ENCODE data around the gene CPA2.
"Not testable (repeated sequence)": the region's sequence is repeated elsewhere in the genome, so short reads cannot be mapped to it uniquely, and the experiment has no call there.

The CPA2 gene

DNA sequence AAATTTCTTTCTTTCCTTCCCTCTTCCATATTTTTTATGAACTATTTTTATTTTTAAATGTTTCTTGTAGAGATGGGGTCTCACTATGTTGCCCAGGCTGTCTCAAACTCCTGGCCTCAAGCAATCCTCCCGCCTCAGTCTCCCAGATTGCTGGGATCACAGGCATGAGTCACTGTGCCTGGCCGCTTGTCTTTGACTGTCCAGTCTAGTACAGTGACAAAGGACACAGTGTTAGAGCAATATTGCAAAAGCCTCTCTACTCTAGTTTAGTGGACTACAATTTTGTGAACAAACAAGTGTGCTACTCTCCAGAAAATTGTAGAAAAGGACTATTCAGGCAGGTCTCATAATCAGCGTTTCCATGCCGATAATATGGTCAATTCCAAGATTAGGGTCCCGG, 37.3 kb downstream of the CPA2 start:
- ATAC-seq = no peak
- Mint-ChIP-seq H3K27me3 (peaks cover 48% of the 10 kb centered on the region), H3K9me3 (no peaks in the 10 kb centered on the region), H3K4me3 (no peak overlapping the region), H3K4me1 (no peaks in the 10 kb centered on the region), H3K27ac (no peak overlapping the region), H3K36me3 (no peaks in the 10 kb centered on the region)

DNA sequence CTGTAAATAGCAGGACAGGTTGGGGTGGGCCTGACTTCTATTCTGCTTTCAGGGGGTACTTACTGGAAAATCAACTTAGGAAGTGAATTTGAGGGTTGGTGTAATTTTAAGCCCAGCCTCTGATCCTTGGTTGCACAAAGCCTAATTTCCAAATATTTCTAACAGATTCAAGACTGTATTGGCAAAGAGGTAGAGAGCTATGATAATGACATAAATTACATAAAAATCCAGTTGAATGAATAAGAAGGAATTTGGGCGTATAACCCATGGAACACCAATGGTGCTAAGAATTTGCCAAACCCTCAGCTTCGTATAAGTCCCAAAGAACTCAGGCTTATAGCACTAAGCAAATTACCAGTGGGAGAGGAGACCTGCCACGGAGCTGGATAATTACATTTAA, 38.2 kb downstream of the CPA2 start:
- ATAC-seq = no peak
- H3K27me3 Mint-ChIP-seq = peaks cover 45% of the 10 kb centered on the region

DNA sequence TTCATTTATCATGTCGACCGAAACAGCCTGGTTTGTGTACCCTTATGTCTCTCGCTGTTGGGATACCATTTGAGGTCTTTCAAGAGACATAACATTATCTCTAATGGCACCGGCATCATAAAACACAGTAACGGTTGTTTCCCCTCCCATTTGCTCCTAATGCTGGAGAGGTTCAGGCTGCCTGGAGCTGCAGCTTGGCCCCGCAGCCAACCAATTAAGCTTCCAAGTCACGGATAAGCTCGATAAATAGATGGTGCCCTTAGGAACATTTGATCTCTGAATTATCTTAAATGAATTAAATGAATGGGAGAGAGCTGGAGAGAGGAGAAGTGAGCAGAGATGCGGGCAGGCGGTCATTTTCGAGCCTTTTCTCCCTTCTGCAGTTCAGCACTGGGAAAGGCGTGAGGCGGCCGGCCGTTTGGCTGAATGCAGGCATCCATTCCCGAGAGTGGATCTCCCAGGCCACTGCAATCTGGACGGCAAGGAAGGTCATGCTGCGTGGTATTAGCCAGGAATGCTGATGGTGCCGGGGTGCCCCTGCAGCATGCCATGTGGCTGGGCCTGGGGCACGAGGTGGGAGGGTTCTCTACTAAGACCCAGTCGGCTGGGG, 38.9 kb downstream of the CPA2 start:
- ATAC-seq = no peak
- Mint-ChIP-seq H3K36me3 (no peaks in the 10 kb centered on the region), H3K4me3 (no peak overlapping the region), H3K27ac (no peak overlapping the region), H3K4me1 (no peaks in the 10 kb centered on the region), H3K9me3 (no peaks in the 10 kb centered on the region), H3K27me3 (peaks cover 38% of the 10 kb centered on the region)

More for the DNA sequence above, 38.2 kb downstream of the CPA2 start:
- H3K27ac Mint-ChIP-seq = no peak overlapping the region
- no peaks in the 10 kb centered on the region for H3K9me3 Mint-ChIP-seq
- H3K36me3 Mint-ChIP-seq = no peaks in the 10 kb centered on the region
- H3K4me1 Mint-ChIP-seq = no peaks in the 10 kb centered on the region
- H3K4me3 Mint-ChIP-seq = no peak overlapping the region

DNA sequence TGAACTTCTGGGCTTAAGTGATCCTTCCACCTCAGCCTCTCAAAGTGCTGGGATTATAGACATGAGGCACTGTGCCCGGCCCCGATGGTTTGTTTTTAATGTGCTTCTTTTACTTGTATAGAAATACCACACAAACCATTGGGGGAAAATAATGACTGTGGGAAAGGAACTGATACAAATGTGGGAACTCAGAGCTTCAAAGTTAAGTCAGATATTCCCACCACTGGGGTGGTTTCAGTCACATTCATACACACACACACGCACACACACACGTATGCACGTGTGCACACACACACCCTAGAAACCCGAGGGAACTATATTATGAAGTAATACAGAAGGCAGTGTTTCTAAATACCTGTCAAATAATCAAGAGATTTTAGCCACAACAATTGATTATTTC, 43.3 kb downstream of the CPA2 start:
- H3K4me1 Mint-ChIP-seq = no peaks in the 10 kb centered on the region
- no peaks in the 10 kb centered on the region for H3K9me3 Mint-ChIP-seq
- H3K27ac Mint-ChIP-seq = no peak overlapping the region
- H3K4me3 Mint-ChIP-seq = no peak overlapping the region
- peaks cover 10% of the 10 kb centered on the region for H3K27me3 Mint-ChIP-seq
- no peaks in the 10 kb centered on the region for H3K36me3 Mint-ChIP-seq
- peak; percentile 64 for ATAC-seq

DNA sequence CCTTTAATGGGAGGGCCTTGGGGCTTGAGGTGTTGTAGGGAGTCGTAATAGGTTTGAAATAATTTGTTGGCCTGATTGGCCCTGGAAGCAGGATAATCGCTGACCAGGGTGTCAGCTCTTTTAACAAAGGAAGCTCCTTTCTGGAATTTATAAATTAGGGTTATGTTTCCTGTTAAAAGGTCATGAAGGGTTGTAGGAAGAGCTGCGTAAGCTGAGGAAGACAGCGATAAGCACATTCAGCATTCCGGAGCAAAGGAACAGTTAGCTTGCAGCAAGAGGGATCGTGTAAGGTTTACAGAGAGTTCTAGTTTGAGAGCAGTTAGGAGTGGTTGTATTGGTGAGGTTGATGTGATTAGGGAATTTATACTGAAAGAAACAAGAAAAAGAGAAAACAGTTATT, 47.6 kb downstream of the CPA2 start:
- H3K4me3 Mint-ChIP-seq = no peak overlapping the region
- no peaks in the 10 kb centered on the region for H3K4me1 Mint-ChIP-seq

DNA sequence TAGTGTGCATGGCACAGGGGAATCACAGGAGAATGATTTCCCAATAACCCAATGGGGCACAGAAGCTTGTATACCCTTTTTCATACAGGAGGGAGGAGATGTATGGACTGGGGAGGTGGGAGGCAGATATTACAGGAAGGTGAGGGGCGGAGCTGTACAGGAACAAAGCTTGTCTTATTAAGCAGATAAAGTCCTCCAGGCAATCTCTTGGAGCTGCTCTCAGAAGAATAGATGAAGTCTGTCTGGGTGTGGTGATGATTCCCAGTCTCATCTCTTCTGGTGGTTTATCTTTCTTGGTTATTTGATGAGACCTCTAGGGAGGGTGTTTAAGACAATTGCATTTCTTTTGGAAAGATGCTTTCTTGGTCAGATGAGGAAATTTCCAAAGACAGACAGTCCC, 52.9 kb downstream of the CPA2 start:
- ATAC-seq = no peak
- no peaks in the 10 kb centered on the region for H3K27me3 Mint-ChIP-seq
- H3K4me3 Mint-ChIP-seq = no peak overlapping the region
- no peaks in the 10 kb centered on the region for H3K4me1 Mint-ChIP-seq
- H3K36me3 Mint-ChIP-seq = no peaks in the 10 kb centered on the region
- no peak overlapping the region for H3K27ac Mint-ChIP-seq
- H3K9me3 Mint-ChIP-seq = no peaks in the 10 kb centered on the region

More for the DNA sequence above, 47.6 kb downstream of the CPA2 start:
- no peak for ATAC-seq
- no peaks in the 10 kb centered on the region for H3K36me3 Mint-ChIP-seq
- H3K27me3 Mint-ChIP-seq = no peaks in the 10 kb centered on the region
- no peak overlapping the region for H3K27ac Mint-ChIP-seq
- H3K9me3 Mint-ChIP-seq = no peaks in the 10 kb centered on the region

DNA sequence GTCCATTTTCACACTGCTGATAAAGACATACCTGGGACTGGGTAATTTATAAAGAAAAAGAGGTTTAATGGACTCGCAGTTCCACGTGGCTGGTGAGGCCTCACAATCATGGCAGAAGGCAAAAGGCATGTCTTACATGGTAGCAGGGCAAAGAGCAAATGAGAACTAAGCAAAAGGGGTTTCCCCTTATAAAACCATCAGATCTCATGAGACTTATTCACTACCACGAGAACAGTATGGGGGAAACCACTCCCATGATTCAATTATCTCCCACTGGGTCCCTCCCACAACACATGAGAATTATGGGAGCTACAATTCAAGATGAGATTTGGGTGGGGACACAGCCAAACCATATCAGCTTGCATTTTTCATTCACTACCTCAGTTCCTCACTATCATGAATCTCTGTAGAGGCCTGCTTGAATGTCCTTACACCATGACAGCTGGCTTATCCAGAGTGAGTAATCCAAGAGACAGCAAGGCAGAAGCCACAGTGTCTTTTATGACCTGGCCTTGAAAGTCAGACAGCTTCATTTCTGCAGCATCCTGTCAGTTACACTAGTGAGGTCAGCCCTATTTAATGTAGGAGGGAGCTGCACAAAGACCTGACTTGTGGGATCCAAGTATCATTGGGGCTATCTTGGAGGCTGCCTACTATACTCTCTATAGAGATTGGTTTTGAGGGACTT, 55.0 kb downstream of the CPA2 start:
- not testable (repeated sequence) for H3K4me1 Mint-ChIP-seq, H3K4me3 Mint-ChIP-seq, H3K27ac Mint-ChIP-seq, H3K27me3 Mint-ChIP-seq, ATAC-seq, H3K9me3 Mint-ChIP-seq, H3K36me3 Mint-ChIP-seq

DNA sequence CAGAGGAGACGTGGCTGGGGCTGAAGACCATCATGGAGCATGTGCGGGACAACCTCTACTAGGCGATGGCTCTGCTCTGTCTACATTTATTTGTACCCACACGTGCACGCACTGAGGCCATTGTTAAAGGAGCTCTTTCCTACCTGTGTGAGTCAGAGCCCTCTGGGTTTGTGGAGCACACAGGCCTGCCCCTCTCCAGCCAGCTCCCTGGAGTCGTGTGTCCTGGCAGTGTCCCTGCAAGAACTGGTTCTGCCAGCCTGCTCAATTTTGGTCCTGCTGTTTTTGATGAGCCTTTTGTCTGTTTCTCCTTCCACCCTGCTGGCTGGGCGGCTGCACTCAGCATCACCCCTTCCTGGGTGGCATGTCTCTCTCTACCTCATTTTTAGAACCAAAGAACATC, 56.0 kb downstream of the CPA2 start:
- no peak for ATAC-seq
- no peak overlapping the region for H3K4me3 Mint-ChIP-seq
- H3K27me3 Mint-ChIP-seq = no peaks in the 10 kb centered on the region
- H3K36me3 Mint-ChIP-seq = no peaks in the 10 kb centered on the region
- H3K9me3 Mint-ChIP-seq = no peaks in the 10 kb centered on the region
- H3K27ac Mint-ChIP-seq = no peak overlapping the region
- H3K4me1 Mint-ChIP-seq = no peaks in the 10 kb centered on the region

DNA sequence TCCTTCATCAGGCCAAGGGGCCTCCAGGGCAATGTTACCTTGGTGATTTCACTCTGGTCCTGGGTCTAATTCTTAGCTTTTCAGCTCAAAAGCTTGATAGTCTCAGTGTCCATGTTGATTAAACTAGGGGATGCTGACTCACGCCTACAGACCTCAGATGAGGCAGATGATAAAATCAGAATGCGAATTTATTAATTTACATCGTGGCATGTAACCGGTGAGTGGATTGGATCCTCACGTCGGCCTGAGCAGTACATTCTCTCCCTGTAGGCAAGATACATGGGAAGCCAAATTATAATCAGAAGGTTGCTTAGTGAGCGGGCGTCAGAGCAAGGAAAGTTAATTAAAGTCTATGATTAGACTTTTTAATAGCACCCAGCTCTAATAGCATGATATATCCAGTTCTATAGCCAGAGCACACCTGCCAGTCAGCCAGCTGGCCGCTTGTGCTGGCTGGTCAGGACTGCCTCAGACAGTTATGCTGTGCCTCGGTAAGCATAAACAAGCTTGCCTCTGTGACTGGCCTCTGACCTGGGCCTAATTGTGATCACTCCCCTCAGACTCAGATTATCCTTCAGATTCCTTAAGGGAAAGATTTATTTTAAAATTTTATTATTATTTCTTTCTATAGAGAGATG, 57.8 kb downstream of the CPA2 start:
- ATAC-seq = no peak
- Mint-ChIP-seq H3K9me3 (no peaks in the 10 kb centered on the region), H3K4me1 (no peaks in the 10 kb centered on the region), H3K36me3 (no peaks in the 10 kb centered on the region), H3K27me3 (no peaks in the 10 kb centered on the region), H3K27ac (no peak overlapping the region), H3K4me3 (no peak overlapping the region)

DNA sequence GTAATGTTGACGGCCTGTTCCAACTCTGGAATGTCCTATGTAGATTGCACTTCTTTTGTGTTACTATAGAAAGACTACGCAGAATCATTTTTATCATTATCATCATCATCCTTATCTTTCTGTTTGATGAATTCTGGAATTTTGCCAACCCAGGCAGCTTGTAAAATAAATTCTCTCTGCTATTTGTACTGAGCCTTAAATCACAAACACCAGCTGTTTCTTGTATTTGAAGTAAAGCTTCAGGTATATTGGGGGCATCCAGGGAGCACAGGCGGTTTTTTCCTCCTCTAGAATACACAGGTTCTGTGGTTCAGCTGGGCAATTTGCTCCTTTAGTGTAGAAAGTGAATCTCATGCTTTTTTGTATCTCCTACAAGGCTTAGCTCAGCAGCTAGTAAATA, 63.0 kb downstream of the CPA2 start:
- no peaks in the 10 kb centered on the region for H3K9me3 Mint-ChIP-seq
- ATAC-seq = no peak
- no peak overlapping the region for H3K4me3 Mint-ChIP-seq
- no peak overlapping the region for H3K27ac Mint-ChIP-seq
- H3K4me1 Mint-ChIP-seq = no peaks in the 10 kb centered on the region
- H3K36me3 Mint-ChIP-seq = no peaks in the 10 kb centered on the region
- peaks cover 2% of the 10 kb centered on the region for H3K27me3 Mint-ChIP-seq

DNA sequence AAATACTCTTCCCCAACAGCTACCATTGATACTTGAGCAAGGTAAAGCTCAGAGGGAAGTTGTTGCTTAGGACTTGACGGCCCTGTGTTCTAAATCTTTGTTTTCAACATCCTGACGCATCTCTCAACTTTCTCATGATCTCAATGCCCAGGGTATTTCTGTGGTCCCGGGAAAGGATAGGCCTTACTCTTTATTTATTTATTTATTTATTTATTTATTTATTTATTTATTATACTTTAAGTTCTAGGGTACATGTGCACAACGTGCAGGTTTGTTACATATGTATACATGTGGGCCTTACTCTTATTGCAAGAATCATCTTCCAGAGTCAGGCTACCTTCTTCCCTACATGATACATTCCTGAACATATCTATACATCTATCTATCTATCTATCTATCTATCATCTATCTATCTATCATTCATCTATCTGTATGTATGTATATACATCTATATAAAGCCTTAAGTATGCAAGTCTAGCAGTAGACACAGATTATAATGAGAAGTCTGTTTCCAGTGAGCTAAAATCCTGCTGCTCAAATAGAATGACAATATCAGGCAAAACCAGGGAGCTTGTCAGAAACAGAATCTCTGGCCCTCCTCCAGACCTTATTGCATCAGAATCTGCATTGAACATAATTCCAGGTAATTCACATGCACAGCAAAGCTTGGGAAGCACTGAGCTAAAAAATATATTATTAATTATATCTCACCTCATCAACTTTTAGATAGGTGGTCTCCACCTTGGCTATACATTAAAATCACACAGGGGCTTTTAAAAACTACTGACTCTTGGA, 65.8 kb downstream of the CPA2 start:
- Mint-ChIP-seq H3K4me3 (no peak overlapping the region), H3K9me3 (no peaks in the 10 kb centered on the region), H3K27ac (no peak overlapping the region), H3K4me1 (no peaks in the 10 kb centered on the region), H3K27me3 (peaks cover 12% of the 10 kb centered on the region), H3K36me3 (no peaks in the 10 kb centered on the region)
- ATAC-seq = no peak

DNA sequence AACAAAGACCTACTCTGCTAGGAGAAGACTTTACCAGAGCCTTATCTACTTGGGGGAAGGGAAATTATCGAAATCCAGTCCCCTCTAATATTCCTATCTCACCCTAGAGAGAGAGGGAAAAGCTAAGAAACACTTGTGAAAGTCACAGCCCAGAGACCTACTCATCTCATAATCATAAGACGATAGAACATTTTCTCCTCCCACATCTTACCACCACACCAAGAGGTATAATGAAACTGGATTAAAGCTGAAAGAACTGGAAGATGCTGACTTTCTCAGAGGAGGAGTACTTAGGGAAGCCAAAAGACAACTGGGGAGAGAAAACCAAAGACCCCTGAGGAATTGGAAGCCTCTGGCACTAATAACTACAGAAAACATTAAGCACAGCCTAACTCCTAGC, 67.2 kb downstream of the CPA2 start:
- no peaks in the 10 kb centered on the region for H3K36me3 Mint-ChIP-seq
- H3K27me3 Mint-ChIP-seq = peaks cover 12% of the 10 kb centered on the region
- no peak overlapping the region for H3K27ac Mint-ChIP-seq
- H3K9me3 Mint-ChIP-seq = no peaks in the 10 kb centered on the region
- ATAC-seq = no peak
- no peak overlapping the region for H3K4me3 Mint-ChIP-seq
- no peaks in the 10 kb centered on the region for H3K4me1 Mint-ChIP-seq

DNA sequence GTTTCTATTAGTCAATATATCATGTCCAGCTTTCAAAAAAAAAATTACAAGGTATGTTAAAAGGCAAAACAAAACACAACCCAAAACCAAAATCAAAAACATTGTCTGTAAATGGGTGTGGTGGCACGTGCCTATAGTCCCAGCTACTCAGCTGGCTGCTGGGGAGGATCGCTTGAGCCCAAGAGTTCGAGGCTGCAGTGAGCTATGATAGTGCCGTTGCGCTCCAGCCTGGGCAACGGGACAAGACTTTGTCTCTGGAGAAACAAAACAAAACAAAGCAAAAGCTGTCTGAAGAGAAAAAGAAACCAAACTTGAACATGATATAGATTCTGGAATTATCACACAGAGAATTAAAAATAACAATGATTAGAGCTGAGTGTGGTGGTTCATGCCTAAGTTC, 67.6 kb downstream of the CPA2 start:
- H3K36me3 Mint-ChIP-seq = no peaks in the 10 kb centered on the region
- no peak overlapping the region for H3K27ac Mint-ChIP-seq
- H3K4me3 Mint-ChIP-seq = no peak overlapping the region
- peaks cover 12% of the 10 kb centered on the region for H3K27me3 Mint-ChIP-seq
- H3K9me3 Mint-ChIP-seq = no peaks in the 10 kb centered on the region
- H3K4me1 Mint-ChIP-seq = no peaks in the 10 kb centered on the region
- no peak for ATAC-seq

DNA sequence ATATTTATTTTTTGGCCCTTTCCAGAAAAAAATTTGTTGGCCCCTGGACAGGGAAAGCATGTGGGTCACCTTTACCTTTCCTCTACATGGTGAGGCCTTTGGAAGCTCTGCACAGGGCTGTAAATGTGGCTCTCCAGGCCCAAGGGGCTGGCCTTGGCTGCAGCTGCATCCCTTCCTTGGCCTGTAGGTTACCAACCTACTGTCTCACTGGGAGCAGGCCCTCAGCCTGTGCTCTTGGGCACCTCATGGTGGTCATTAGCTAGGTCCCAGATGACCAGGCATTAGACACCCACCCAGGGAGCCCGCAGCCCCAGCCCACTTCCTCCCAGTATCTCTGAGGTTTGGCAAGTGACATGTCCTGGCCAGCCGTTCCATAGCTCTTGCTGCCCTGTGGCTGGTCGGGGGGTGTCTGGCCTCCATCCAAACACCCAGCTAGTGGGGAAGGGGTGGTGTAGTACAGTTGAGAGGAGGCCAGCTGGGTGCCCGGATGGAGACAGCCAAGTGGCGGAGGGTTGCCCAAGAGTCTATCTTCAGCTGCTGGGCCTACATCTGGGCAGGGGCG, 70.8 kb downstream of the CPA2 start:
- Mint-ChIP-seq H3K27me3 (peaks cover 12% of the 10 kb centered on the region), H3K4me3 (no peak overlapping the region), H3K36me3 (no peaks in the 10 kb centered on the region), H3K4me1 (no peaks in the 10 kb centered on the region), H3K9me3 (peaks cover 2% of the 10 kb centered on the region), H3K27ac (no peak overlapping the region)
- peak; percentile 20 for ATAC-seq

DNA sequence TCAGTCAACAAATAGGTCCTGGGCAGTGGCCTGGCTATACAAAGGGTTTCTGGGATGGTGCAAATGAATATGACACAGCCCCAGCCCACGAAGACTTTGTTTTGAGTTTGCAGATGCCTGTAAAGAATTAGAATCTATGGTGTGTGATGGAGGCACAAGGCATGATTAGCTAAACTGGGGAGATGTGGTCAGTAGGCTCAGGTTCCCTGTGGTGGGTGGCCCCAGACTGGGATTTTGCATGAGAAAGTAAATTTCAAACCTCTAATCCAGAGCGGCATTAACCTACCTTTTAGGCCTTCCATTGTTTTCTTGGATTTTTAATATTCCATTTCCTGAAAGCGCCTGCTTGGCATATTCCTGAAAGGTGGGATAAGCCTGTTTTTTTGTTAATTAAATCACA, 71.6 kb downstream of the CPA2 start:
- Mint-ChIP-seq H3K27ac (no peak overlapping the region), H3K9me3 (peaks cover 3% of the 10 kb centered on the region), H3K36me3 (no peaks in the 10 kb centered on the region), H3K4me1 (no peaks in the 10 kb centered on the region), H3K27me3 (peaks cover 12% of the 10 kb centered on the region), H3K4me3 (no peak overlapping the region)
- no peak for ATAC-seq
